GM21526 (cell line): ENCODE results near the gene DIABLO.
"Not testable (repeated sequence)": the region's sequence is repeated elsewhere in the genome, so short reads cannot be mapped to it uniquely, and the experiment has no call there.

ENCODE experiments used
- ATAC-seq: cut with Tn5 transposase; IDR thresholded peaks from one replicate; pipeline ENCODE4 v1.9.1; 2021; ENCODE audit warnings: moderate library complexity; ENCODE audit not compliant: unreplicated experiment, low FRiP score

The DIABLO gene

DNA sequence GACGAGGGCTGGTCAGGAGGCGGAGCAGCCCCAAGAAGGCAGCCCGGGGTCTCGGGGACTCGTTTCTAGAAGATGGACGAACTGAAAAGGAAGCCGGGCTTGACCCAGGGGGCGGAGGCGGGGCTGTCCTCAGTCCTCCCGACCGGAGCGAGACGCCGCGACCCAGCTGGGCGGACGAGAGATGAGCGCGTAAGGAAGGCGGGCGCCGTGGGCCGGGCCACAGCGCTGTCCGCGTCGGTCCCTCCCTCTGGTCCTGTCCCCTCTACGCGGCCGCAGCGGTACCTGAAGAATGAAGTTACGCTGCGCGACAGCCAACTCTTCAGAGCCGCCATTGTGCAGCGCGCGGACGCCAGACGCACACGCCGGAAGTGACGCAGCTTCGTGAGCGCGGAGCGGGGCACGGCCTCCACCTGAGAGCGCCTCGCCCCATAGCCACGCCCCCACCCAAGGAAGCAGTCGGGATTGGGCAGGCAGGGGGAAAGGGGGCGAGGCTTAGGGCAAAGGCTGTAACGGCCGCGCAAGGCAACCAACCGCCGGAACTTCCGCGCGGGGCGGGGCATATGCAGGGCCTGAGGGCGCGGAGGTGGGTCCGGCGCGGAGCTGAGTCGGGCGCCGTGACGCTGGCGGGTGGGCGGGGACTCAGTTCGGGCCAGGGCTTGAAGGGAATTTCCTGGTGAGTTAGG is at the start of gene DIABLO:
Gene DIABLO, minus strand, starts transcription at position 370 of the 683 bp plus-strand sequence. Its CDS starts 38 bp downstream, at position 332.
- ATAC-seq, result peak; percentile 91

DNA sequence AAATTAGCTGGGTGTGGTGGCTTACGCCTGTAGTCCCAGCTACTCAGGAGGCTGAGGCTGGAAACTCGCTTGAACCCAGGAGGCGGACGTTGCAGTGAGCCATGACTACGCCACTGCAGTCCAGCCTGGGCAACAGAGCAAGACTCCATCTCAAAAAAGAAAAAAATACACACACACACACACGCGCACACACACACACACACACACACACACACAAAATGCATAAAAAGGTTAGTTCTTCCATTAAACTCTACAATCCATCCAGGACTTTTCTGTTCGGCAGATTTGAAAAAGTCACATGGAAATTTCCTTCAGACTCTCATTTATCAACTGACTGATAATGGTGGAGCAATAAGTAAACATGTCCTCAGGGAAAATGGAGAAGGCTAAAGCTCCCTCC is 49.6 kb upstream of the DIABLO start:
- no peak for ATAC-seq

GRCh38 chr12:122266230-122266901 is 40.5 kb upstream of the DIABLO start, which contains the start of gene VPS33A:
TSS of gene VPS33A (minus strand) at chr12:122266494. CDS start at chr12:122266408, 86 bp downstream.
- ATAC-seq, result peak; percentile 85

DNA sequence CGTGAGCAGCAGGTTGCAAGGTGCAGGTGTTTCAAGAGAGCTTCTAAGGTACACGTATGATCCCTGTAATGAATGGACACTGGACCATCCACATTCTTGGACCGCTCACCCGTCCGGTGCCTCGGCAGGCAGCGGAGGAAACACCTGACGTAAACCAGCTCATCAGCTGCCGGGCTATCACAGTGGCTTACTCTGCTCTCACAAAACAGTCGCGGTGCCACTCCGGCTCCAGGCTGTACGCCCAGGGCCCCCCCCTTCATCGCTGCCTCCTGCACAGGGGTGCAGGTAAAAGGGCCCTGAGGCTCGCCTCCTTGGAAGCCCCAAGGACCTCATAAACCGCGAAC is 40.0 kb upstream of the DIABLO start:
- ATAC-seq, result peak; percentile 44

DNA sequence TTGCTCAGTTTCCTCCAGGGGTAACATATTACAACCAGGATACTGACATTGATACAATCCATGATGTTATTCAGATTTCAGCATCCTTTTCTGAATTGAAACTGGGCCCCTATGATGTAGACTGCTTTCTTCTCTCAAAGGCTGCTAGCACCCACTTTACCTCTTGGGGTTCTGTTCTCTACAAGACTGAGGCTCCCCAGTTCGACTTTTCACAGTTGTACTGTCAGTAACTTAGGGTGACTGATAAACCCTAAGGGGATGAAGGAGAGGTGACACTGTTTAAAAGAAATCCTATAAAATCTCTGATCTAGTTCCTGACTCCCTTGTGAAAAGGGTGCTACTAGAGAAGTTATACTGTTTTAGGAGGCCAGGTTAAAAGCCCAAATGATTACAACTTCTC is 39.6 kb upstream of the DIABLO start:
- ATAC-seq, result peak; percentile 21

GRCh38 chr12:122260735-122261134 is 34.9 kb upstream of the DIABLO start:
- not testable (repeated sequence) for ATAC-seq

DNA sequence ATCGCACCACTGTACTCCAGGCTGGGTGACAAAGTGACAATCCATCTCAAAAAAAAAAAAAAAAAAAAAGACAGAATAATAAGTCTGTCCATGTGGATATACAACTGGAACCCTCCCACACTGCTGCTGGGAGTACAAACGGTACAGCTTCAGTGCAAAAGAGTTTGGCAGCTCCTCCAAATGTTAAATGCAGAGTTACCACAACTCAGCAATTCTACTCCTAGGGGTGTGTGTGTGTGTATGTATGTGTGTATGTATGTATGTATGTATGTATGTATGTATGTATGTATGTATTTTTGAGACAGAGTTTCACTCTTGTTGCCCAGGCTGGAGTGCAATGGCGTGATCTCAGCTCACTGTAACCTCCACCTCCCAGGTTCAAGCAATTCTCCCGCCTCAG is 33.1 kb upstream of the DIABLO start:
- ATAC-seq, result not testable (repeated sequence)

GRCh38 chr12:122258462-122258861 is 32.6 kb upstream of the DIABLO start:
- ATAC-seq, result not testable (repeated sequence)

- no peak for ATAC-seq
These were observed 24.7 kb upstream of the DIABLO start for GRCh38 chr12:122250536-122250935.

DNA sequence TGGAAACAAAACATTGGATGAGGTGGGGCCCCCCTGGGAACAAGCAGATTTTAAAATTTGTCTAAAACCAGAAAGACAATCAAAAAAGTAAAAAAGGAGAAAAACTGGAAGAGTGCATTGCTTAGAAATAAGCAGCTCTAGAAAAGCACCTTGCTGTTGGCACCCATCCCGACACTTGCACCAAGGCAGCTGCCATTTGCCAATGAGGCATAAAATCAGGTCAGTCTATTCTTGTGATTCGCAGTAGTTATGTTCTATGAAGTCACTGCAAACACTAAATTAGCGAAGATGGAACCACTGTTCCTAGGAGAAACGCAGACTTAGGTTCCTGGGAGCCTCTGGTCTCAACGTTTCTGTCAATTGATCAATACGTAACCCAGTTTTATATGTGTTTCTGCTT is 24.2 kb upstream of the DIABLO start:
- no peak for ATAC-seq

- no peak for ATAC-seq
These were observed 19.7 kb upstream of the DIABLO start for GRCh38 chr12:122245553-122245952.

- ATAC-seq, result no peak
These were observed 18.9 kb upstream of the DIABLO start for GRCh38 chr12:122244565-122245371.

DNA sequence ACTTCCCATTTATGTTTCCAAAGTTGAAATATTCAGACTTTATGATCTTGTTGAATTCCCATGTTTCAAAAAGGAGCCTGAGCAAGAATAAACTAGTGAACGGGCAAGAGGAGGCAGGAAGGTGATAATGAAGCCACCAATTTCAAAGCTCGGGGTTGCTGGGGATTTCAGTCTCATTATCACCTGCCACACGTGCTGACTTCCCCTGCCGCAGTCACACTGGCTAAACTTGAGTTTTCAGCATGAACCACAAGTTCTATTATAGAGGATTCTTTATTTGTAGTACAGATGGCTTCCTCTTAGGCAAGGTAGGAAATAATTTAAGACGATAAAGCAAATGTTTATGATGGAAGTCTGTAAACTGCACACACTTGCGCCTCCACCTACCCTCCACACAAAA is 18.1 kb upstream of the DIABLO start:
- no peak for ATAC-seq

DNA sequence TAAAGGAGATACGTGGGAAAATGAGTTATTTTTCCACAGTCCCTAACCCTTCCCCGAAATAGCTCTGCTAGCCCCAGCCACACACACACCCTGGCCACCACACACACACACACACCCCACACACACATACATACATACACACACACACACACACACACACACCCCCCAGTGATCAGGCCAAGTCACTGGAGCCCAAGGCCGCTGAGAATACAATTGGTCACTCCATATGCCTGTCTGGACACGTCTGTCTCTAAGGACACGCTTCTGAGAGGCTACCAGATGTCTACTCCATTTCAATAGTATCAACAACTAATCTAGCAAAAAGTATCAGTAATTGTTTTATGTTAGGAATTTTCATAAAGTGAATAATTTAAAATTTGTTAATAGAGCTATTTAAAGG is 13.0 kb upstream of the DIABLO start:
- ATAC-seq, result no peak

DNA sequence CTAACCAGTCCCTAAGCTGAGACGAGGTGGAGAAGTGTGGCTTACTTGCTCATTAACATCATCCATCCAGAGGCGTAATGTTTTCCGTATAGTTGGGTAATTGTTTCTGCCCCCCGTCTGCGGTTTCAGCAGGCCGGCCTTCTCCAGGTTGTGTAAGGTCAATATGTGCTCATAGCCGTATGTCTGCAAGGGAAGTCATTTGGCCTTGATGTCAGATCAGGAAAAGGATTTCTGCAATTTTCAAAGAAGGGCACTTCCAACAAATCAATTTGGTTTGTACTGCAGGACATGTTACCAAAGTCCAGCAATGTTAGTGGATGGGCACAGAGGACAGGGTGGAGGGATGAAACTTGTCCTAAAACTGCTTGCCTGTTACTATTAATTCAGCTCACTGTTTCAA is 9.9 kb upstream of the DIABLO start:
- no peak for ATAC-seq

- no peak for ATAC-seq
These were observed 6.8 kb upstream of the DIABLO start for GRCh38 chr12:122232691-122233090.

- no peak for ATAC-seq
These were observed 4.9 kb upstream of the DIABLO start for GRCh38 chr12:122230798-122231197.

GRCh38 chr12:122228092-122228491 is 2.2 kb upstream of the DIABLO start:
- no peak for ATAC-seq

- no peak for ATAC-seq
These were observed 1.5 kb upstream of the DIABLO start for GRCh38 chr12:122227341-122227740.

DNA sequence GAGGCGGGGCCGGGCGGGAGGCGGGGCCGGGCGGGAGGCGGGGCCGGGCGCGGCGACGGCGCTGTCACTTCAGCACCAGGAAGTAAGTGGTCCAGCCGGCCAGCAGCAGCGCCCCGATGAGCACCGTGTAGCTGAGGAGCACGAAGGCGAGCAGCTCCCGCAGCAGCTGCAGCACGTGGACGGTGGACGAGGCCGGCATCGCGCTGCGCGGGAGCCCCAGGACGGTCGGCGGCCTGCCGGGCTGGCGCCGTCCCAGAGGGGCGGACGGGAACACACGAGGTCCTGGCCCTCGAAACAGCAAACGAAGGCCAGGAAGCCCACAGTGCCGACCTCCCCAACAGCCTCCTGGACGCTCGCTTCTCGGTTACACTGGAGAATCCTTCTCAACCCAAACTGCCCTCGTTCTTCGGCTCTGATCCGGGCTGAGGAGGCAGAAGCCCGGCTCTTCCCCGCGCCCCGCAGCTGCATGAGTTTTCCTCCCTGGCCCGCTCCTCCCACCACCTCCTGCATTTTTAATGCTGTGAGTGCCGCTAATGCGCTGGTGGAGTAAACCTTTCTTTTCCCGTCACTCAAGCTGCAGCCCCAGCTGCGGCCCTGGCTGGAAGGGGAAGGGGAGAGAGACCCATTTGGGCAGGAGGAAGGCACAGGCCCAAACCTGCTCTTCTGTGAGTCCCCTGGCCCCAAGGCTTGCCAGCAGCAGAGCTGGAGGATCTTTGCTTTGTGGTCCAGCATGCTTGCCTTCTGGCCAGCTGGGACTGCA is 694 bp upstream of the DIABLO start:
- no peak for ATAC-seq

- no peak for ATAC-seq
These were observed 9.4 kb downstream of the DIABLO start for GRCh38 chr12:122216445-122216844.
